Breast epithelium (tissue), 4 donors: ENCODE measurements around the gene VANGL2. TPM values are rescaled to one million over a fixed set of nuclear protein-coding genes. Genes with fewer than 3 reads are reported as not detected.

Source experiments
- DNase-seq, 2 donors: peaks; one replicate each; pipeline ENCODE4 v3.0.0-alpha.2; 2019; ENCODE audit warnings: low spot score in 2 of 2
- H3K27ac ChIP-seq, 2 donors: fragments of 200-600 bp; sonication (generic) in 1 of 2; one replicate each; pipeline ENCODE4 v1.5.1; 2016 to 2019; ENCODE audit warnings: mild to moderate bottlenecking in 1 of 2
- H3K27me3 ChIP-seq, 2 donors: fragments of 200-600 bp; sonication (generic) in 1 of 2; one replicate each; pipeline versions ENCODE4 v1.5.1 to v1.6.0; 2017 to 2019; ENCODE audit warnings: control low read depth in 1 of 2, mild to moderate bottlenecking in 1 of 2
- H3K36me3 ChIP-seq: fragments of 200-600 bp; one replicate; pipeline ENCODE4 v1.5.1; 2019
- H3K4me1 ChIP-seq, 2 donors: fragments of 200-600 bp; sonication (generic); one replicate each; pipeline ENCODE4 v1.5.1; 2016 to 2019; ENCODE audit warnings: control low read depth in 1 of 2
- H3K4me3 ChIP-seq, 3 donors: fragments of 200-600 bp; sonication (generic); 1 replicate in 2 of 3; 2 replicates in 1 of 3; pipeline ENCODE4 v1.5.1; 2016 to 2019; ENCODE audit warnings: mild to moderate bottlenecking in 3 of 3, moderate library complexity in 2 of 3
- H3K9me3 ChIP-seq, 2 donors: fragments of 200-600 bp; sonication (generic) in 1 of 2; one replicate each; pipeline ENCODE4 v1.5.1; 2016 to 2019; ENCODE audit warnings: control low read depth in 1 of 2
- POLR2A ChIP-seq: fragments of 450-650 bp; IDR thresholded peaks from one replicate; pipeline ENCODE4 v1.6.1; 2016; ENCODE audit warnings: antibody characterized with exemption, mild to moderate bottlenecking, moderate library complexity
- POLR2AphosphoS5 ChIP-seq, 3 donors: sonication (generic); formaldehyde crosslinking; IDR thresholded peaks; one replicate each; pipeline ENCODE4 v1.6.1; 2017; ENCODE audit warnings: antibody characterized with exemption in 3 of 3
- intact Hi-C: fragments of 100-400 bp; cut with DNase I; formaldehyde crosslinking; loops from one replicate; pipeline ENCODE4 v1.15.1; 2023; ENCODE audit warnings: low total_unique reads
- total RNA-seq, 3 donors: library from RNA; depleted of rRNA; stranded (reverse); fragments of >200 nt; gene quantifications; one replicate each; pipeline ENCODE4 v1.1.0, GENCODE V29; 2016
- TF ChIP-seq, protein P1 (sequence below), 3 donors: fragments of 450-650 bp; IDR thresholded peaks; one replicate each; pipeline ENCODE4 v1.5.1; 2016 to 2017; ENCODE audit warnings: antibody characterized with exemption in 3 of 3, mild to moderate bottlenecking in 3 of 3, moderate library complexity in 3 of 3

The VANGL2 gene
- total RNA-seq, 3 donors from 2014 or later = 0.48 to 7.6 (median 5.6) TPM

DNA sequence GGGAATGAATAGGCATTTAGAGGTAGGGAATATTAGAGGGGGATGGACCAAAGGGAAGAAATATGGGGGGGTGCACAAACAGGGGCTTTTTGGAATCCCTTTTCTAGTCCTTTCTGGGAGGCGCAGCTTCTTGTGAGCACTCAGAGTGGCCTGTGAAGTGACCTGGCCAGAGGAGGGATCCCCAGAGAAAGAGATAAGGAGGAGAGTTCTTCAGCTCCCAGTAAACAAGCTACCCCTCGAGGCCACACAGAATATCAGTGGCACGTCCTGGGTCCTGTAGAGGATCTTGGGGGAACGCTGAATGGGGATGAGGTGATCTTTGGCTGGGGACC lies 19.4 kb downstream of the VANGL2 start:
- H3K36me3 ChIP-seq = no peaks in the 10 kb centered on the region
- no peak overlapping the region for H3K27ac ChIP-seq
- H3K9me3 ChIP-seq = no peaks in the 10 kb centered on the region
- H3K4me1 ChIP-seq = no peaks in the 10 kb centered on the region
- intact Hi-C loops = no loop called here
- DNase-seq = no peak
- TF ChIP-seq POLR2A = no peak
- TF ChIP-seq POLR2AphosphoS5 (IDR thresholded peaks at IDR 0.05) = no peak
- TF ChIP-seq, protein P1, sequence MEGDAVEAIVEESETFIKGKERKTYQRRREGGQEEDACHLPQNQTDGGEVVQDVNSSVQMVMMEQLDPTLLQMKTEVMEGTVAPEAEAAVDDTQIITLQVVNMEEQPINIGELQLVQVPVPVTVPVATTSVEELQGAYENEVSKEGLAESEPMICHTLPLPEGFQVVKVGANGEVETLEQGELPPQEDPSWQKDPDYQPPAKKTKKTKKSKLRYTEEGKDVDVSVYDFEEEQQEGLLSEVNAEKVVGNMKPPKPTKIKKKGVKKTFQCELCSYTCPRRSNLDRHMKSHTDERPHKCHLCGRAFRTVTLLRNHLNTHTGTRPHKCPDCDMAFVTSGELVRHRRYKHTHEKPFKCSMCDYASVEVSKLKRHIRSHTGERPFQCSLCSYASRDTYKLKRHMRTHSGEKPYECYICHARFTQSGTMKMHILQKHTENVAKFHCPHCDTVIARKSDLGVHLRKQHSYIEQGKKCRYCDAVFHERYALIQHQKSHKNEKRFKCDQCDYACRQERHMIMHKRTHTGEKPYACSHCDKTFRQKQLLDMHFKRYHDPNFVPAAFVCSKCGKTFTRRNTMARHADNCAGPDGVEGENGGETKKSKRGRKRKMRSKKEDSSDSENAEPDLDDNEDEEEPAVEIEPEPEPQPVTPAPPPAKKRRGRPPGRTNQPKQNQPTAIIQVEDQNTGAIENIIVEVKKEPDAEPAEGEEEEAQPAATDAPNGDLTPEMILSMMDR (IDR thresholded peaks at IDR 0.05) = no peak
- H3K27me3 ChIP-seq = no peaks in the 10 kb centered on the region
- no peak overlapping the region for H3K4me3 ChIP-seq

DNA sequence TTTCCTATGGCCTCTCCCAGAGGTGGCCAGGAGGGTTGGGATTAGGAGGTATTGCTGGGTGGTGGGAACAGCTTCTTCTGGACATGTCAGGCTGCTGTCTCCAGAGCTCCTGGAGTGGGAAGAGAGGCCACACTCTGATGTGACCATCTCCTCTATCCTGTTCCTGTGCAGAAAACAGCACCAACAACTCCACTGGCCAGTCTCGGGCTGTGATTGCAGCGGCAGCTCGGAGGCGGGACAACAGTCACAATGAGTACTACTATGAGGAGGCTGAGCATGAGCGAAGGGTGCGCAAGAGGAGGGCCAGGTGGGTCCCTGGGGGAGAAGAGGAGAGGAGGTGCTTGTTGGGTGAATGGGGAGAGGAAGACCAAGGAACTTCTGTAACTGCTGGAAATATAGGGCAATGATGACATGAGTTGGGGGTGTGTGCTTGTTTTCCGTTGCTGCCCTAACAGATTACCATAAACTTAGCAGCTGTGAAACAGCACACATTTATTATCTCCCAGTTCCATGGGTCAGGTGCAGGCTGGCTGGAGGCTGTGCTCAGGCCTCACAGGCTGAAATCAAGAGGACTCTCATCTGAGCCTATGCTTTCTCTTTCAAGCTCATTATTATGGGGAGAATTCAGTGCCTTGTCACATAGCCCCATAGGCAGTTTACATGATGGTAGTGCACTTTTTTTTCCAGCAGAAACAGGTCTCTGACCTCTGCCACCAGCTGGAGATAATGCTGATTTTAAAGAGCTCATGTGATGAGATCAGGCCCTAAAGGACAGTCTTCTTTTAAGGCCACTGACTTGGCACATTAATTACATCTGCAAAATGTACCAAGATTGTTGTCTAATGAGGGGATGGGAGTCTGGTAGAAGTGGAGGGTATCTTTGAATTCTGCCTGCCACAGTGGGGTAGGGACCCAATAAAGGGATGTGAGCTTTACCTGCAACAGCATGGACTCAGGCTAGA lies 20.8 kb downstream of the VANGL2 start:
- Histone ChIP-seq H3K4me1 (no peaks in the 10 kb centered on the region), H3K9me3 (no peaks in the 10 kb centered on the region), H3K27ac (no peak overlapping the region), H3K27me3 (no peaks in the 10 kb centered on the region), H3K4me3 (no peak overlapping the region), H3K36me3 (no peaks in the 10 kb centered on the region)
- DNase-seq = no peak
- intact Hi-C loops = no loop called here
- TF ChIP-seq POLR2A (no peak), POLR2AphosphoS5 (IDR thresholded peaks at IDR 0.05) (no peak)
- TF ChIP-seq, protein P1 (IDR thresholded peaks at IDR 0.05) = no peak

DNA sequence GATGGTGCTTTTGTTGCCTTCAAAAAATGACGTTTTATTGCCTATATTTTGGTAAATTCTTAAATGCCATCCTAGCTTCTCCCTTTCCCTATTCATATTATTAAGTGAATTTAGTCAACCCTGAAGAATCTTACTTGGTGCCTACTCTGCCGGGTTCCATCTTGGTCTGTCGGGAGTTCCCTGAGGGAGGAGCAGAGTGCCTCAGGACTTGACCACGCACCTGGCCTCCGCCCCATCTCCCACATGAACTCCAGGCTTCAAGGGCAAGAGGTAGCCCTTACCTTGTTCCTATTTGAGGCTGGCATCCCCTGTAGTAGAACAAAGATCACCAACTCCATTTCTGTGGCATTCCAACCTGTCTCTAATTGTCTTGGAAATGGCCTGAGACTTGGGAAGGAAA lies 21.5 kb downstream of the VANGL2 start:
- TF ChIP-seq POLR2A (no peak), POLR2AphosphoS5 (IDR thresholded peaks at IDR 0.05) (no peak)
- TF ChIP-seq, protein P1 (IDR thresholded peaks at IDR 0.05) = no peak
- Histone ChIP-seq H3K27ac (no peak overlapping the region), H3K4me3 (no peak overlapping the region), H3K4me1 (no peaks in the 10 kb centered on the region), H3K36me3 (no peaks in the 10 kb centered on the region), H3K27me3 (no peaks in the 10 kb centered on the region), H3K9me3 (no peaks in the 10 kb centered on the region)
- no peak for DNase-seq
- intact Hi-C loops = no loop called here

DNA sequence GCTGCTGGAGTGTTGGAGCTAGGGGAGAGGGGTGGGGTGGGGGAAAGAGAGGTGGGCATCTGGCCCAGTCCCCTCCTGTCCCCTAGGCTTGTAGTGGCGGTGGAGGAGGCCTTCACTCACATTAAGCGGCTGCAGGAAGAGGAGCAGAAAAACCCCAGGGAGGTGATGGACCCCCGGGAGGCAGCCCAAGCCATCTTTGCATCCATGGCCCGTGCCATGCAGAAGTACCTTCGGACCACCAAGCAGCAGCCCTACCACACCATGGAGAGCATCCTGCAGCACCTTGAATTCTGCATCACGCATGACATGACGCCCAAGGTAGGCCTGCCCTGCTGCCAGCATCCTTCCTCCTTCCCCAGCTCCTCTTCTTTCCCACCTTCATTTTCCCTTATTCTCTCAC lies 23.6 kb downstream of the VANGL2 start:
- no peak overlapping the region for H3K27ac ChIP-seq
- no peaks in the 10 kb centered on the region for H3K36me3 ChIP-seq
- intact Hi-C loops = no loop called here
- H3K9me3 ChIP-seq = no peaks in the 10 kb centered on the region
- H3K4me1 ChIP-seq = no peaks in the 10 kb centered on the region
- no peak overlapping the region for H3K4me3 ChIP-seq
- no peak for DNase-seq
- TF ChIP-seq, protein P1 (IDR thresholded peaks at IDR 0.05) = no peak
- no peak for TF ChIP-seq POLR2AphosphoS5 (IDR thresholded peaks at IDR 0.05)
- TF ChIP-seq POLR2A = no peak
- no peaks in the 10 kb centered on the region for H3K27me3 ChIP-seq

DNA sequence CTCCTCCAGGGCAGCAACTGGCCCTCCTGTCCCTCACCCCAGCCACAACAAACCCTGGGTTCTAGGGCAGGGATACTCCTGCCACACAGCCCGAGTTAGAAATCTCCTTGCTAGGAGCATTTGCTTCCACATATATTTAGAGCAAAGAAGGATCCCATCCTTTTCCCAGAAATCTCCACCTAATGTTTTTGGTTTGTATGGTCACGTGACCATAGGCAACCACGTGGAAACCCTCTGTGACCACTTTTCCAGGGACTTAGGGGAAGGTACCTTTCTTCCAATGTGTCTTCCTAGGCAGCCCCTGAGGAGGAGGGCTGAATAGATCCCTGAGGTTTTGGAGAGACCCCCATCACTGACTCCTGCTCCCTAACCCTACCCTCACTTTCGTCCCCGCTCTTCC lies 25.5 kb downstream of the VANGL2 start:
- TF ChIP-seq, protein P1 (IDR thresholded peaks at IDR 0.05) = no peak
- TF ChIP-seq POLR2A (no peak), POLR2AphosphoS5 (IDR thresholded peaks at IDR 0.05) (no peak)
- Histone ChIP-seq H3K36me3 (no peaks in the 10 kb centered on the region), H3K27me3 (no peaks in the 10 kb centered on the region), H3K4me1 (no peaks in the 10 kb centered on the region), H3K4me3 (no peak overlapping the region), H3K9me3 (no peaks in the 10 kb centered on the region), H3K27ac (no peak overlapping the region)
- no peak for DNase-seq
- intact Hi-C loops = no loop called here
